ENCODE measurements around the gene ZDHHC3. TPM values are rescaled to one million over a fixed set of nuclear protein-coding genes. Genes with fewer than 3 reads are reported as not detected.

Gene ZDHHC3
- total RNA-seq, 2 donors from 2014 or later = 33.0 to 37.6 TPM

GRCh38 chr3:44886561-44886960 lies 89.4 kb downstream of the ZDHHC3 start:
- ATAC-seq (replicated peaks in 1 of 2) (no peak), DNase-seq (no peak)
- no peak overlapping the region for H3K27ac Mint-ChIP-seq
- no peaks in the 10 kb centered on the region for H3K36me3 Mint-ChIP-seq (ENCODE audit: insufficient read depth in 2 of 2)
- H3K9me3 Mint-ChIP-seq = no peaks in the 10 kb centered on the region
- H3K4me1 Mint-ChIP-seq (ENCODE audit: low read depth) = no peaks in the 10 kb centered on the region
- H3K4me3 Mint-ChIP-seq = no peak overlapping the region
- H3K27me3 Mint-ChIP-seq (ENCODE audit: low read depth) = peaks cover 12% of the 10 kb centered on the region

GRCh38 chr3:44885618-44886017 lies 90.4 kb downstream of the ZDHHC3 start:
- Mint-ChIP-seq H3K27me3 (ENCODE audit: low read depth) (peaks cover 12% of the 10 kb centered on the region), H3K27ac (no peak overlapping the region), H3K36me3 (ENCODE audit: insufficient read depth in 2 of 2) (no peaks in the 10 kb centered on the region), H3K4me1 (ENCODE audit: low read depth) (no peaks in the 10 kb centered on the region), H3K4me3 (no peak overlapping the region), H3K9me3 (no peaks in the 10 kb centered on the region)
- DNase-seq (no peak), ATAC-seq (replicated peaks in 1 of 2) (no peak)

- peaks cover 12% of the 10 kb centered on the region for H3K27me3 Mint-ChIP-seq (ENCODE audit: low read depth)
- H3K27ac Mint-ChIP-seq = no peak overlapping the region
- no peak for ATAC-seq (replicated peaks in 1 of 2)
- DNase-seq = no peak
- no peaks in the 10 kb centered on the region for H3K4me1 Mint-ChIP-seq (ENCODE audit: low read depth)
- H3K9me3 Mint-ChIP-seq = no peaks in the 10 kb centered on the region
- no peak overlapping the region for H3K4me3 Mint-ChIP-seq
- no peaks in the 10 kb centered on the region for H3K36me3 Mint-ChIP-seq (ENCODE audit: insufficient read depth in 2 of 2)
These were observed 92.0 kb downstream of the ZDHHC3 start for GRCh38 chr3:44883999-44884431.

- H3K27me3 Mint-ChIP-seq (ENCODE audit: low read depth) = peaks cover 12% of the 10 kb centered on the region
- ATAC-seq (replicated peaks in 1 of 2) = no peak
- H3K4me1 Mint-ChIP-seq (ENCODE audit: low read depth) = no peaks in the 10 kb centered on the region
- H3K27ac Mint-ChIP-seq = no peak overlapping the region
- no peaks in the 10 kb centered on the region for H3K9me3 Mint-ChIP-seq
- H3K36me3 Mint-ChIP-seq (ENCODE audit: insufficient read depth in 2 of 2) = no peaks in the 10 kb centered on the region
- H3K4me3 Mint-ChIP-seq = no peak overlapping the region
- no peak for DNase-seq
These were observed 92.6 kb downstream of the ZDHHC3 start for GRCh38 chr3:44883213-44883955.

- H3K4me3 Mint-ChIP-seq = no peak overlapping the region
- ATAC-seq (replicated peaks in 1 of 2) = no peak
- no peaks in the 10 kb centered on the region for H3K36me3 Mint-ChIP-seq (ENCODE audit: insufficient read depth in 2 of 2)
- no peaks in the 10 kb centered on the region for H3K4me1 Mint-ChIP-seq (ENCODE audit: low read depth)
- no peaks in the 10 kb centered on the region for H3K9me3 Mint-ChIP-seq
- H3K27me3 Mint-ChIP-seq (ENCODE audit: low read depth) = no peaks in the 10 kb centered on the region
- no peak for DNase-seq
- no peak overlapping the region for H3K27ac Mint-ChIP-seq
These were observed 95.7 kb downstream of the ZDHHC3 start for GRCh38 chr3:44880284-44880683.

GRCh38 chr3:44877333-44877732 lies 98.6 kb downstream of the ZDHHC3 start:
- DNase-seq (no peak), ATAC-seq (replicated peaks in 1 of 2) (no peak)
- Mint-ChIP-seq H3K27ac (no peak overlapping the region), H3K36me3 (ENCODE audit: insufficient read depth in 2 of 2) (no peaks in the 10 kb centered on the region), H3K4me1 (ENCODE audit: low read depth) (no peaks in the 10 kb centered on the region), H3K4me3 (no peak overlapping the region), H3K27me3 (ENCODE audit: low read depth) (no peaks in the 10 kb centered on the region), H3K9me3 (no peaks in the 10 kb centered on the region)

GRCh38 chr3:44875596-44875995 lies 100.4 kb downstream of the ZDHHC3 start:
- Mint-ChIP-seq H3K36me3 (ENCODE audit: insufficient read depth in 2 of 2) (no peaks in the 10 kb centered on the region), H3K4me3 (no peak overlapping the region), H3K9me3 (no peaks in the 10 kb centered on the region), H3K27me3 (ENCODE audit: low read depth) (no peaks in the 10 kb centered on the region), H3K27ac (no peak overlapping the region), H3K4me1 (ENCODE audit: low read depth) (no peaks in the 10 kb centered on the region)
- ATAC-seq (replicated peaks in 1 of 2) (no peak), DNase-seq (no peak)

Other genes with a start within 250 kb of the ZDHHC3 start
- gene ZNF501, start 246.5 kb downstream of the ZDHHC3 start, total RNA-seq = 1 to 10 TPM; 3.6 to 6.2 TPM
- 10 to 100 TPM; 27.1 to 28.4 TPM for gene KIAA1143, start 214.6 kb downstream of the ZDHHC3 start, total RNA-seq
- 10 to 100 TPM; 32.4 to 40.1 TPM for gene KIF15, start 214.4 kb downstream of the ZDHHC3 start, total RNA-seq
- 10 to 100 TPM; 15.6 to 22.4 TPM for gene TMEM42, start 114.3 kb downstream of the ZDHHC3 start, total RNA-seq
- gene TGM4, start 101.6 kb downstream of the ZDHHC3 start, total RNA-seq = not detected
- 10 to 100 TPM; 42.9 to 46.9 TPM for gene EXOSC7, start 70 bp upstream of the ZDHHC3 start, total RNA-seq
- gene CLEC3B, start 50.1 kb upstream of the ZDHHC3 start, total RNA-seq = under 1 TPM in 1 of 2 donors, not detected in 1; 0.25 TPM
- 1 to 10 TPM; 1.2 to 2.8 TPM for gene CDCP1, start 170.2 kb upstream of the ZDHHC3 start, total RNA-seq